Measurements from ENCODE around the gene PRSS57. TPM values are rescaled to one million over a fixed set of nuclear protein-coding genes. Genes with fewer than 3 reads are reported as not detected.

PRSS57 gene
- total RNA-seq, 1 donor from 2014 or later = not detected

- TF ChIP-seq CTCF (IDR thresholded peaks at IDR 0.05; ENCODE audit: insufficient read depth, low read length, poor library complexity, severe bottlenecking) = no peak
- DNase-seq (ENCODE audit: low read depth) = no peak
- Histone ChIP-seq H3K4me3 (ENCODE audit: low read depth, low read length) (no peak overlapping the region), H3K36me3 (ENCODE audit: control insufficient read depth, insufficient read depth, low read length) (no peaks in the 10 kb centered on the region), H3K27me3 (ENCODE audit: control insufficient read depth, insufficient read depth, low read length) (peaks cover 9% of the 10 kb centered on the region)
Observed at GRCh38 chr19:690203-690602, 5.0 kb downstream of the PRSS57 start.

DNA sequence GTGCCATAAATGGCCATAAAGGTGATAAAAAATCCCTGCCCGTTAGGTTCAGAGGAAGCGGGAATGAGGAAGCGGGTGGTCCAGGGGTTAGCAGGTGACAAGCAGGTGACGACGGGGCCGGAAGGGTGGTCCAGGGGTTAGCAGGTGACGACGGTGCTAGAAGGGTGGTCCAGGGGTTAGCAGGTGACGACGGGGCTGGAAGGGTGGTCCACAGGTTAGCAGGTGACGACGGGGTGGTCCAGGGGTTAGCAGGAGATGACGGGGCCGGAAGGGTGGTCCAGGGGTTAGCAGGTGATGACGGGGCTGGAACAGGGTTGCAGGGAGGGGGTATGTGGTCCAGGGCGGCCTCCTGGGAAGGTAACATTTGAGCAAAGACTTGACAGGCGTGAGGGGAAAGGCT is 6.3 kb downstream of the PRSS57 start:
- no peaks in the 10 kb centered on the region for H3K36me3 ChIP-seq (ENCODE audit: control insufficient read depth, insufficient read depth, low read length)
- no peak for TF ChIP-seq CTCF (IDR thresholded peaks at IDR 0.05; ENCODE audit: insufficient read depth, low read length, poor library complexity, severe bottlenecking)

GRCh38 chr19:688214-688613 is 7.0 kb downstream of the PRSS57 start:
- Histone ChIP-seq H3K27me3 (ENCODE audit: control insufficient read depth, insufficient read depth, low read length) (no peaks in the 10 kb centered on the region), H3K36me3 (ENCODE audit: control insufficient read depth, insufficient read depth, low read length) (no peaks in the 10 kb centered on the region), H3K4me3 (ENCODE audit: low read depth, low read length) (no peak overlapping the region)
- DNase-seq (ENCODE audit: low read depth) = no peak
- no peak for TF ChIP-seq CTCF (IDR thresholded peaks at IDR 0.05; ENCODE audit: insufficient read depth, low read length, poor library complexity, severe bottlenecking)

More for the DNA sequence above, 6.3 kb downstream of the PRSS57 start:
- Histone ChIP-seq H3K27me3 (ENCODE audit: control insufficient read depth, insufficient read depth, low read length) (no peaks in the 10 kb centered on the region), H3K4me3 (ENCODE audit: low read depth, low read length) (no peak overlapping the region)
- no peak for DNase-seq (ENCODE audit: low read depth)

GRCh38 chr19:687569-688166 is 7.6 kb downstream of the PRSS57 start:
- Histone ChIP-seq H3K27me3 (ENCODE audit: control insufficient read depth, insufficient read depth, low read length) (no peaks in the 10 kb centered on the region), H3K36me3 (ENCODE audit: control insufficient read depth, insufficient read depth, low read length) (peaks cover 2% of the 10 kb centered on the region), H3K4me3 (ENCODE audit: low read depth, low read length) (no peak overlapping the region)
- TF ChIP-seq CTCF (IDR thresholded peaks at IDR 0.05; ENCODE audit: insufficient read depth, low read length, poor library complexity, severe bottlenecking) = no peak
- no peak for DNase-seq (ENCODE audit: low read depth)

DNA sequence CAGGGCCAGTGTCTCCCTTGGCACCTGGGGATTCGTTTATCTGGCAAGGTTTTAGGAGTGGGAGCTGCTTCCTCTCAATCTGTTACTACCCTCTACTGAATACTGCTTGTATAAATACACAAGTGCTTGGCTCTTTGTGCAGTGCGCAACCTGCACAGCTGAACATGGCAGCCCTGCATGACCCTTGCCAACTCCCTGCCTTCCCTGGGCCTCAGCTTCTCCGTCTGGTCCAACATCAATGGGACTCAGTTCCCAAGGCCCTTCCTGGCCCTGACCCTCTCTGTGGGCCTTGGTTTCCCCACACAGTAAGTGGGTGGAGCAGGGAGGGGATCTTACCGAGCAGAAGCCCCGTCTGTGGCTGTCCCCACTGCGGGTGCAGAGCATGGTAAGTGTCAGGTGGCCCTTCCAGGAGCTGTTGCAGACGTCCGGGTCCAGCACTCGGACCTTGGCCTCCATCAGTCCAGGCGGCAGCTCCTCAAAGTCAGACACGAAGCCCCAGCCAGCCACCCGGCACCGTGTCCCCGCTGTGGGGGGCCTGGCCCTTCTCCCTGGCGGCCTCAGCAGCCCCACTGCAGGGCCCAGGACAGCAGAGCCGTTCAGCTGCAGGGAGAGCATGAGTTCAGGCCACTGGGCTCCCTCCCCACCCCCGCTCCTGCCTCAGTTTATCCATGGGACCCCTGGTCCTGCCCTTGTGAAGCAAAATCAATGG is 8.5 kb downstream of the PRSS57 start:
- H3K36me3 ChIP-seq (ENCODE audit: control insufficient read depth, insufficient read depth, low read length) = peaks cover 2% of the 10 kb centered on the region
- no peaks in the 10 kb centered on the region for H3K27me3 ChIP-seq (ENCODE audit: control insufficient read depth, insufficient read depth, low read length)
- no peak for DNase-seq (ENCODE audit: low read depth)
- TF ChIP-seq CTCF (IDR thresholded peaks at IDR 0.05; ENCODE audit: insufficient read depth, low read length, poor library complexity, severe bottlenecking) = no peak
- no peak overlapping the region for H3K4me3 ChIP-seq (ENCODE audit: low read depth, low read length)

All from kidney epithelial cell (primary cell).